Large intestine (tissue), 1 donor: ENCODE results near the gene ZBTB49. TPM values are rescaled to one million over a fixed set of nuclear protein-coding genes. Genes with fewer than 3 reads are reported as not detected.

Source experiments
- polyA plus RNA-seq: library from polyadenylated mRNA; unstranded; fragments of 120-200 nt; gene quantifications from one replicate; pipeline ENCODE4 v1.2.1, GENCODE V29; 2013

The ZBTB49 gene
- polyA plus RNA-seq, 1 donor, result 5.9 TPM

Other genes with a start within 250 kb of the ZBTB49 start
- gene OTOP1, start 63.3 kb upstream of the ZBTB49 start, polyA plus RNA-seq, result not detected
- gene TMEM128, start 42.0 kb upstream of the ZBTB49 start, polyA plus RNA-seq, result 32.3 TPM
- gene LYAR, start 97 bp upstream of the ZBTB49 start, polyA plus RNA-seq, result 16.8 TPM
- gene NSG1, start 96.9 kb downstream of the ZBTB49 start, polyA plus RNA-seq, result 30.1 TPM